Adipocyte (in vitro differentiated cells): ENCODE data around the gene FCER2.
"Not testable (repeated sequence)": the region's sequence is repeated elsewhere in the genome, so short reads cannot be mapped to it uniquely, and the experiment has no call there.

Experiments used
- DNase-seq: peaks from one replicate; pipeline ENCODE4 v3.0.0-alpha.2; 2015; ENCODE audit warnings: low read depth
- H3K27me3 ChIP-seq: replicated peaks from 2 replicates; pipeline ENCODE4 v1.7.0; 2013; ENCODE audit warnings: mild to moderate bottlenecking, low read length, moderate library complexity; ENCODE audit not compliant: control insufficient read depth, insufficient read depth
- H3K36me3 ChIP-seq: 2 replicates; pipeline ENCODE4 v1.7.0; 2013; ENCODE audit warnings: low read length, mild to moderate bottlenecking, moderate library complexity; ENCODE audit not compliant: control insufficient read depth, insufficient read depth, severe bottlenecking
- H3K4me1 ChIP-seq: 2 replicates; pipeline ENCODE4 v1.7.0; 2013; ENCODE audit warnings: mild to moderate bottlenecking, low read length, moderate library complexity; ENCODE audit not compliant: control insufficient read depth, insufficient read depth
- H3K4me3 ChIP-seq: 2 replicates; pipeline ENCODE4 v1.7.0; 2013; ENCODE audit warnings: mild to moderate bottlenecking, low read length, moderate library complexity
- H3K9ac ChIP-seq: 2 replicates; pipeline ENCODE4 v1.7.0; 2013; ENCODE audit warnings: mild to moderate bottlenecking, low read length, moderate library complexity
- H3K9me3 ChIP-seq: 2 replicates; pipeline ENCODE4 v1.7.0; 2013; ENCODE audit warnings: mild to moderate bottlenecking, low read length, moderate library complexity; ENCODE audit not compliant: control insufficient read depth

Gene FCER2, protein sequence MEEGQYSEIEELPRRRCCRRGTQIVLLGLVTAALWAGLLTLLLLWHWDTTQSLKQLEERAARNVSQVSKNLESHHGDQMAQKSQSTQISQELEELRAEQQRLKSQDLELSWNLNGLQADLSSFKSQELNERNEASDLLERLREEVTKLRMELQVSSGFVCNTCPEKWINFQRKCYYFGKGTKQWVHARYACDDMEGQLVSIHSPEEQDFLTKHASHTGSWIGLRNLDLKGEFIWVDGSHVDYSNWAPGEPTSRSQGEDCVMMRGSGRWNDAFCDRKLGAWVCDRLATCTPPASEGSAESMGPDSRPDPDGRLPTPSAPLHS

DNA sequence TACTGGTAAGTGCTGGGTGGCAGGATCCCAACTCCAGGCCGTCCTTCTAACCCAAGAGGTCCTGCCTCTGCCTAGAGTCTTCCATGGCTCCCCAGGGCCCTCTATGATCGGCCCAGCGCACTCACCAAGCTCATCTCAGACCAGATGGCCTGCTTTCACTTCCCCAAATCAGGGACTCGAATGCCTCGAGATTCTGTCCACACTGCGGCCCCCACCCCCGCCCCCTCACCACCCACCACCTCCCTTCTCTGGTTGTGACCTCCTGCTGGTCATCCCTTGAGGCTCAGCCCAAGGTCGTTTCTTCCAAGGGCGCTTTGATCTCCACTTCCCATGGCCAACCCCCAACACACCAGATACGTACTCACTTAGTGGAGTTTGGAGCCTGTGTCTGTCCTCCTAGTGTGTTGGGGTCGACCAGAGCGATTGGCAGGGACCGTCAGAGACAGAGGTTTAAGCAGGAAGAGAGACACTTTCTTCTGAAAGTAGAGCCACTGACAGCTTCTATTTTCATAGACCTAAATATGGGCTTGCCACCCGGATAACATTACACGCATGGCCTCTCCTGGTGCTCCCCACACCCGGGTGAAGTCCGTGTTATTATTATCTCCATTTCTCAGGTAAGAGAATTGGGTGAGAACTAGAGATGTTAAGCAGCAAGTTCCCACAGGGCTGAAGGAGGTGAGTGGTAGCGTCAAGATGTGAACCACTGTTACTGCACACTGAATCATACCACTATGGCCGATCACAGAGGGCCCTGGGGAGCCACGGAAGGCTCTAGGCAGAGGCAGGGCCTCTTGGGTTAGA lies at the start of gene FCER2:
Gene FCER2 (minus strand): TSS at position 478 of the 804 bp plus-strand sequence. CDS start 2,371 bp downstream, outside the sequence.
- Histone ChIP-seq H3K9ac (no peak within 1 kb of the TSS), H3K27me3 (peaks cover 54% of the 10 kb centered on the region), H3K36me3 (no peaks in the 10 kb centered on the region), H3K9me3 (no peaks in the 10 kb centered on the region), H3K4me3 (no peak within 1 kb of the TSS), H3K4me1 (no peaks in the 10 kb centered on the region)
- no peak for DNase-seq

DNA sequence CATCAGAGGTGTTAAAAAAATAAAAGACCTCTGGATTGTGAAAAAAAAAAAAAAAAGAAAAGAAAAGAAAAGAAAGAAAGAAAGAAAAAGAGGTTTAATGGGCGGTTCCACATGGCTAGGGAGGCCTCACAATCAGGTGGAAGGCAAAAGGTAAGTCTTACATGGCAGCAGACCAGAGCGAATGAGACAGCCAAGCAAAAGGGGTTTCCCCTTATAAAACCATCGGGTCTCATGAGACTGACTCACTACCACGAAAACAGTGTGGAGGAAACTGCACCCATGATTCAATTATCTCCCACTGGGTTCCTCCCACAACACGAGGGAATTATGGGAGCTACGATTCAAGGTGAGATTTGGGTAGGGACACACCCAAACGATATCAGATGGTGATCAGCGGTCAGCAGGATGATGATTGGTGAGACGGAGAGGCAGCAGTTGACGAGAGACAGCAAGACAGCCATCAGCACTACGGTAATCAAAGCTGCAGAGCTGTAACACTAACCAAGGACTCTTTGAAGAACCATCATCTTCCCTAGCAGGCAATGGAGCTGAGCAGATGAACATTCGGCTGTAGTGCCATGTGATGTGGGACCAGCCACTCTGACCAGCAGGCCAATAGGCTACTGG lies 49.3 kb upstream of the FCER2 start:
- DNase-seq, result no peak
- Histone ChIP-seq H3K9me3 (peaks cover 13% of the 10 kb centered on the region), H3K4me3 (no peak overlapping the region), H3K27me3 (peaks cover 23% of the 10 kb centered on the region), H3K4me1 (no peaks in the 10 kb centered on the region), H3K36me3 (no peaks in the 10 kb centered on the region), H3K9ac (no peak overlapping the region)

DNA sequence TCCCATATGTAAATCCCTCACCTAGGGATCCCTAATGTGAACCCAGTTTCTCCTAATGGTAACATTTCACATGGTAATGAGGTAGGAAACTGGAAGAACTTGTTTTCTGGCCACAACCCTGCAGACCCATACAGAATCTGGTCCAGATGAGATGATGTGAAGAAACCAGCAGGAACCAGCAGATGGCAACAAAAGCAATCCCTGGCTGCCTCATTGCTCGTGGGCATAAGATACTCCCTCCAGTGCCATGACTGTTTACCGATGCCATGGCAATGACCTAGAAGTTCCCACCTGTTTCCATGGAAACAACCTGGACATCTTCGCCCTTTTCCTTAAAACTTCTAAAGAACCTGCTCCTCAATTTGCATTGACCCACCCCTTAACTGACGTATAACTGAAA lies 46.8 kb upstream of the FCER2 start:
- H3K9me3 ChIP-seq, result no peaks in the 10 kb centered on the region
- H3K27me3 ChIP-seq, result peaks cover 32% of the 10 kb centered on the region
- H3K4me3 ChIP-seq, result no peak overlapping the region
- no peak for DNase-seq
- H3K9ac ChIP-seq, result no peak overlapping the region
- no peaks in the 10 kb centered on the region for H3K4me1 ChIP-seq
- H3K36me3 ChIP-seq, result no peaks in the 10 kb centered on the region

DNA sequence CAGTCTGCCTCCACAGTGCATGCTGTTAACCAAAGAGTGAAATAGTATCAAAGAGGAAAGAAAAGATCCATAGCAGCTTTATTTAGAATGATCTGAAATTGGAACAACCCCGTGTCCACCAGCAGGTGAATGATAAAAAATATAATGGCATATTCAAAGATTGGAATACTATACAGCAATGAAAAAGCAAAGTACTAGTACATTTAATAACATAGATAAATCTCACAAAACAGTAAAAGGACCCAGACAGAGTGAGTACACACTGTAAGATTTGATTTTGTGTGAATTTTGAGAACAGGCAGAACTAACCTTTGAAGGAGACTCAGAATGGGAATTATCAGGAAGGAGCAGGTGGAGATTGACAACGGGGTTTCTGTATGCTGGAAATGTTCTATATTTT lies 46.2 kb upstream of the FCER2 start:
- Histone ChIP-seq H3K4me3 (no peak overlapping the region), H3K4me1 (no peaks in the 10 kb centered on the region), H3K9me3 (no peaks in the 10 kb centered on the region), H3K36me3 (no peaks in the 10 kb centered on the region), H3K27me3 (peaks cover 37% of the 10 kb centered on the region), H3K9ac (no peak overlapping the region)
- no peak for DNase-seq

DNA sequence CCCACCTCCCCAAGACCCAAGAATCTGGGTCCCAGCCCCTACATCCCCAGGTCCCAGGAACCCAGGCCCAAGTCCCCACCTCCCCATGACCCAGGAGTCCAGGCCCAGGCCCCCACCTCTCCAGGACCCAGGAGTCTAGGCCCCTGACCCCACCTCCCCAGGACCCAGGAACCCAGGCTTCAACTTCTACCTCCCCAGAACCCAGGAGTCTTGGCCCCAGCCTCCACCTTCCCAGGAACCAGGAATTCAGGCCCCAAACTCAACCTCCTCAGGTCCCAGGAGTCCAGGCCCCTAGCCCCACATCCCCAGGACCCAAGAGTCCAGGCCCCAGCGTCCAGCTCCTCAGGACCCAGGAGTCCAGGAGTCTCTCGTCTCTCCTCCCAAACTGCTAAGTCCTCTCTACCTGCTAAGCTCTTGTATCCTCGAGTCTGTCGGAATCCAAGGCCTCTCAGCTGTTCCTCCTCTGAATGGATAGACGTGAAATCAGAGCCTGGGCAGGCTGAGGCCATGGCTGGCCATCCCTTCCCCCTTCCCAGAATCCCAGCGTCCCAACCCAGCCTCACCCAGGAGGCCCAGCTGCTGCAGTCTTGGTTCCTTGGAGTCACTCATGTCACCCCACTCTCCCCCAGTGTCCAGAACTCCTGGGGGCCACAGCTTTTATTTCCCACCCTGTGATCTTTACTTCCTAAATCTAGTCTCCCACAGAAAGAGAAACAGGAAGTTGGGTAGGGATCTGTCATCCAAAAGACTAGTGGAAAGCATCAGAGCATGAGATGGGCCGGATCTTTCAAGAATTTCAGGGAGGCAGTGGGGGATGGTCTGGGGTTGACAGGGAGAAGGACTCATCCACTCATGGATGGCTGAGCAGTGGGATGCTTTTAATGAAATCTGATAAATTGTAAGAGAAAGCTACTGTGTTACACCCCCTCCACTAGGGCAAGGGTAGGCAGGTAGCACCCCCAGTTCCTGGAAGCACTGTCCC lies 45.3 kb upstream of the FCER2 start, which contains the start of gene CD209:
Gene CD209 (minus strand): TSS at position 632 of the 982 bp plus-strand sequence. CDS start 23 bp downstream, at position 609.
- Histone ChIP-seq H3K9me3 (no peaks in the 10 kb centered on the region), H3K27me3 (peaks cover 44% of the 10 kb centered on the region), H3K4me1 (no peaks in the 10 kb centered on the region), H3K9ac (no peak within 1 kb of the TSS), H3K36me3 (no peaks in the 10 kb centered on the region), H3K4me3 (no peak within 1 kb of the TSS)
- no peak for DNase-seq

DNA sequence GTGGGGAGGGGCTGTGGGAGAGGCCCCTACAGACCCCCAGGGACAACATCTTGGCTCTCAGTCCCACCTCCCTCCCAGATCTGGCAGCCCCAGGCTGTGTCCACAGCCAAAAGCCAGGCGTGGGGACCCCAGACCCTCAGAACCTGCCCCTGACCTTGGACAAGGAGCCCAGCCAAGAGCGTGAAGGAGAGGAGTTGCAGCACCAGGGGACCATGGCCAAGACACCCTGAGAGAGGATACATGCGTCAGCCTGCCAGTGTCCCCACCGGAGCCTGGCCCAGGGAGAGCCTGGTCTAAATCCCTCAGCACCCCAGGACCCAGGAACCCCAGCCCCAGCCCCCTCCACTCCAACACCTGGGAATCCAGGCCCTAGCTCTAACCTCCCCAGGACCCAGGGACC lies 44.4 kb upstream of the FCER2 start:
- not testable (repeated sequence) for H3K4me1 ChIP-seq, DNase-seq, H3K36me3 ChIP-seq, H3K4me3 ChIP-seq, H3K9me3 ChIP-seq, H3K9ac ChIP-seq
- H3K27me3 ChIP-seq, result peaks cover 44% of the 10 kb centered on the region

DNA sequence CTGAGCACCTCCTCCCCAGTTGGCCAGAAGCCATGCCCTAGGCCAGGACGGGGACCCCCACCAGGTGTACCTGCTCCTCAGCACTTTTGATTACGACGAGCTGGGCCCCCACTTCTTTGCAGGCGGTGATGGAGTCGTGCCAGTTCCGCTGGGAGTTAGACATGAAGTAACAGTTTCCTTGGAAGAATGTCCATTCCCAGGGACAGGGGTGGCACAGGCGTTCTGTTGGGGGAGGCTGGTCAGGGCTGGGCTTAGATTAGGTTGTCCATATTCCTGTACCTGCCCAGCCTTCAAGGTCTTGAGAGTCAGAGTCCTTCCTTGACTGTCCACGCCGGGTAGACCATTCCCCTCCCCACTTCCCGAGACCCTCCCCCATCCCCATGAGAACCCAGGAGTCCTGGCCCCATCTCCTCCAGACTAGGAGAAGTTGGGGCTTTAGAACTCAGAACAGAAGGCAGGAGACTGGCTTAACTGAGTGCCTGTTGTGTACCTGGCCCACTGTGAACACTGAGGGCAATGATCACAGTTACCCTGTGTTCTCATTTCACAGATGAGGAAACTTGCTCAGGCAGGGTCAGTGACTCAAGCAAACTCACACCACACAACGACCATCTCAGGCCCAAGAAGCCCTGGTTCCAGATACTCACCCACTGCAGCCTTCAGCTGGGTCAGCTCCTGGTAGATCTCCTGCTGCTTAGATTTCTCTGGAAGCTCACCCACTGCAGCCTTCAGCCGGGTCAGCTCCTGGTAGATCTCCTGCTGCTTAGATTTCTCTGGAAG lies 43.1 kb upstream of the FCER2 start:
- H3K4me3 ChIP-seq, result no peak overlapping the region
- no peak for DNase-seq
- peaks cover 46% of the 10 kb centered on the region for H3K27me3 ChIP-seq
- H3K9me3 ChIP-seq, result no peaks in the 10 kb centered on the region
- H3K36me3 ChIP-seq, result no peaks in the 10 kb centered on the region
- H3K9ac ChIP-seq, result no peak overlapping the region
- H3K4me1 ChIP-seq, result no peaks in the 10 kb centered on the region

DNA sequence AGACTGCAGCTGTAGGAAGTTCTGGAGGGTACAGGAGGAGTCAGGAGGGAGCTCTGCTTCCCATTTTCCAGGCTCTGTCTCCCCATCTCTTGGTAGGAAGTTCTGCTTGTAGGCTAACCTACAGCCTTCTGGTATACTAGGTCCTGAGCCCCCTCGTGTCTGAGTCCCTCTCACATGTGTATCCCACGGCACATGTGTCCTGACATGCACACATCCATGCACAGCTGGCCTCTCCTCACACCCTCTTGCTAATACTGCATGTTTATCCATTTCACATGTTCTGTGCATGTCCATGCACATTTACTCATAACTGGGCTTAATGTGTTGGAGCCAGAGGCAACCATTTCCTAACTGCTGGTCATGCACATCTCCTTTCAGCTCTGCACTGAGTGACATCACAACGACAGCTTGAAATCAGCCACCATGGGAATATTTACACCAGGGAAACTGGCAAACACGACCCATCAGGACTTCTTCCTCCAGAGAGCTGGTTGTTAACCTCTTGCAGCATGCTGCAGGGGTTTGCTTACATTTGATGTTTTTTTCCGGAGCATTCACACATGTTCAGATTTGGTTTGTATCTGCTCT lies 42.4 kb upstream of the FCER2 start:
- Histone ChIP-seq H3K9ac (no peak overlapping the region), H3K27me3 (peaks cover 54% of the 10 kb centered on the region), H3K4me3 (no peak overlapping the region), H3K36me3 (no peaks in the 10 kb centered on the region), H3K4me1 (no peaks in the 10 kb centered on the region), H3K9me3 (no peaks in the 10 kb centered on the region)
- no peak for DNase-seq

DNA sequence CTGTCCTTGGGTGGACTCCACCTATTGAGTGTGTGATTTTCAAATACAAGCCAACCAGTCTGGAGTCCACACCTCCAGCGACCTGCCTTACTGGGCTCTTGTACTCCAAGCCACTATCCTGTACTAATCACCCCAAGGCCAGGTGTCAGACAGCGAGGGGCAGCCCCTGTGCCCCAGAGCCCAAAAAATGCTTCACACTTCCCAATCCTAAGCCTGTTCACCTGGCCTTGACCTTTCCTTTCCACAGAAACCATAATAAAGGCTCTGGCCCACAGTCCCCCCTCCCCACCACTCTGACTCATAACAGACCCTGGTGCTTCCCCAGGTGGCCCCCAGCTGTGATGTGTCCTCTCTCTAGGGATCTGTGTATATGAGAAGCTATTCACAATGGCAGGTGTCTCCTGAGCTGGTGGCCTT lies 41.5 kb upstream of the FCER2 start:
- Histone ChIP-seq H3K36me3 (no peaks in the 10 kb centered on the region), H3K4me1 (no peaks in the 10 kb centered on the region), H3K9me3 (no peaks in the 10 kb centered on the region), H3K27me3 (peaks cover 55% of the 10 kb centered on the region), H3K9ac (no peak overlapping the region), H3K4me3 (no peak overlapping the region)
- no peak for DNase-seq

DNA sequence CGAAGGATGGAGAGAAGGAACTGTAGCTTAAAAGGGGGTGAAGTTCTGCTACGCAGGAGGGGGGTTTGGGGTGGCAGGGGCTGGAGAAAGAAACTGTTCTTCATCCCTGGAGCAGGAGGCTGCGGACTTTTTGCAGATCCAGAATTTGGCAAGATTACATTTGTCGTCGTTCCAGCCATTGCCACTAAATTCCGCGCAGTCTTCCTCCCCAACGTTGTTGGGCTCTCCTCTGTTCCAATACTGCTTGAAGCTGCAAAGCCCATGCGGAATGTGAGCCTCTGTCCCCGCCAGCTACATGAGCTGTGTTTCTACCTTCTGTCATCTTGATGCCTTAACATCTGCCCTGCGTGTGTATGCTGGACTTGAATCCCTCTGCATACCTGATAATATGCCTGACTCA lies 41.1 kb upstream of the FCER2 start:
- H3K9me3 ChIP-seq, result no peaks in the 10 kb centered on the region
- H3K4me3 ChIP-seq, result no peak overlapping the region
- no peaks in the 10 kb centered on the region for H3K4me1 ChIP-seq
- DNase-seq, result no peak
- H3K27me3 ChIP-seq, result peaks cover 51% of the 10 kb centered on the region
- no peaks in the 10 kb centered on the region for H3K36me3 ChIP-seq
- no peak overlapping the region for H3K9ac ChIP-seq
